Cardiac muscle cell (in vitro differentiated cells and primary cell): ENCODE measurements around the gene SRSF9. TPM values are rescaled to one million over a fixed set of nuclear protein-coding genes. Genes with fewer than 3 reads are reported as not detected.
"Not testable (repeated sequence)": the region's sequence is repeated elsewhere in the genome, so short reads cannot be mapped to it uniquely, and the experiment has no call there.

ENCODE experiments used
- DNase-seq, 2 donors: peaks; one replicate each; pipeline versions ENCODE4 v3.0.0 to v3.0.0-alpha.2; 2010 to 2017; ENCODE audit warnings: low read depth in 1 of 2, low spot score in 1 of 2
- H3K27ac ChIP-seq: fragments of 200-600 bp; sonication (generic); 2 replicates; pipeline ENCODE4 v1.5.1; 2016
- H3K27me3 ChIP-seq: fragments of 200-600 bp; sonication (generic); 2 replicates; pipeline ENCODE4 v1.6.0; 2016; ENCODE audit warnings: control low read depth
- H3K36me3 ChIP-seq: fragments of 200-600 bp; sonication (generic); 2 replicates; pipeline ENCODE4 v1.5.1; 2016; ENCODE audit warnings: control low read depth
- H3K4me1 ChIP-seq: fragments of 200-600 bp; sonication (generic); 2 replicates; pipeline ENCODE4 v1.8.1; 2017; ENCODE audit warnings: low read depth, mild to moderate bottlenecking, mixed run types
- H3K4me3 ChIP-seq: fragments of 200-600 bp; sonication (generic); 2 replicates; pipeline ENCODE4 v1.5.1; 2016; ENCODE audit warnings: mild to moderate bottlenecking
- H3K9me3 ChIP-seq: fragments of 200-600 bp; sonication (generic); 2 replicates; pipeline ENCODE4 v1.5.1; 2017; ENCODE audit warnings: low read depth, mild to moderate bottlenecking, control low read depth
- CTCF ChIP-seq: IDR thresholded peaks from 2 replicates; pipeline ENCODE4 v1.5.1; 2012; ENCODE audit warnings: low read depth, mild to moderate bottlenecking, low read length
- polyA plus RNA-seq: library from polyadenylated mRNA; unstranded; fragments of >200 nt; fragmentation: Nextera tagmentation; extraction: Ambion mirVana; gene quantifications from 2 replicates; pipeline ENCODE4 v1.2.1, GENCODE V29; 2016
- total RNA-seq: library from RNA; depleted of rRNA; stranded (reverse); fragments of >200 nt; gene quantifications from 2 replicates; pipeline ENCODE4 v1.2.3, GENCODE V29; 2016

The SRSF9 gene
- total and polyA plus RNA-seq, 2 experiments from 2014 or later: 131 to 205 TPM

GRCh38 chr12:120453977-120454376 lies 15.6 kb downstream of the SRSF9 start:
- peak; percentile 68 for TF ChIP-seq CTCF
- peaks cover 31% of the 10 kb centered on the region for H3K36me3 ChIP-seq
- peak; percentile 21 to 34 for DNase-seq
- no peaks in the 10 kb centered on the region for H3K9me3 ChIP-seq
- H3K27ac ChIP-seq: no peak overlapping the region
- H3K4me1 ChIP-seq: no peaks in the 10 kb centered on the region
- no peaks in the 10 kb centered on the region for H3K27me3 ChIP-seq
- H3K4me3 ChIP-seq: no peak overlapping the region

GRCh38 chr12:120453060-120453750 lies 16.3 kb downstream of the SRSF9 start:
- peaks cover 23% of the 10 kb centered on the region for H3K36me3 ChIP-seq
- no peak for DNase-seq
- no peak for TF ChIP-seq CTCF
- no peaks in the 10 kb centered on the region for H3K4me1 ChIP-seq
- no peaks in the 10 kb centered on the region for H3K9me3 ChIP-seq
- H3K27me3 ChIP-seq: no peaks in the 10 kb centered on the region
- H3K27ac ChIP-seq: no peak overlapping the region
- no peak overlapping the region for H3K4me3 ChIP-seq

- not testable (repeated sequence) for H3K9me3 ChIP-seq, H3K4me1 ChIP-seq, H3K27me3 ChIP-seq, H3K27ac ChIP-seq, H3K4me3 ChIP-seq
- H3K36me3 ChIP-seq: peaks cover 24% of the 10 kb centered on the region
- peak in 1 of 2 donors; percentile 32 for DNase-seq
Observed at GRCh38 chr12:120452524-120452923, 17.0 kb downstream of the SRSF9 start.

- no peak overlapping the region for H3K4me3 ChIP-seq
- no peak for DNase-seq
- H3K9me3 ChIP-seq: no peaks in the 10 kb centered on the region
- H3K36me3 ChIP-seq: peaks cover 20% of the 10 kb centered on the region
- peaks cover 15% of the 10 kb centered on the region for H3K4me1 ChIP-seq
- H3K27ac ChIP-seq: no peak overlapping the region
- H3K27me3 ChIP-seq: no peaks in the 10 kb centered on the region
- TF ChIP-seq CTCF: no peak
Observed at GRCh38 chr12:120447992-120448391, 21.6 kb downstream of the SRSF9 start.

- peak overlapping the region; percentile 95 for H3K27ac ChIP-seq
- H3K4me1 ChIP-seq: peaks cover 15% of the 10 kb centered on the region
- not testable (repeated sequence) for H3K9me3 ChIP-seq, H3K27me3 ChIP-seq, DNase-seq
- H3K4me3 ChIP-seq: peak overlapping the region; percentile 95
- H3K36me3 ChIP-seq: peaks cover 24% of the 10 kb centered on the region
Observed at GRCh38 chr12:120446844-120447178, 22.7 kb downstream of the SRSF9 start.

GRCh38 chr12:120445911-120446843 lies 23.4 kb downstream of the SRSF9 start, which contains the start of the genes GATC and TRIAP1:
GATC (plus strand) TSS chr12:120446444; CDS start chr12:120446481, 37 bp downstream.
TRIAP1 (minus strand) TSS chr12:120446384; CDS start chr12:120446372, 12 bp downstream.
- DNase-seq: peak; percentile 82 to 87
- Histone ChIP-seq H3K27me3 (no peaks in the 10 kb centered on the region), H3K9me3 (no peaks in the 10 kb centered on the region), H3K4me3 (peak within 1 kb of the TSS; percentile 95), H3K36me3 (peaks cover 24% of the 10 kb centered on the region), H3K27ac (peak within 1 kb of the TSS; percentile 95), H3K4me1 (peaks cover 15% of the 10 kb centered on the region)
- no peak for TF ChIP-seq CTCF
